ENCODE results near the gene SYNM.

The SYNM gene

GRCh38 chr15:99143655-99144610 is 39.1 kb downstream of the SYNM start:
- DNase-seq = no peak

- no peak for DNase-seq
These were observed 40.1 kb downstream of the SYNM start for GRCh38 chr15:99145005-99145404.

GRCh38 chr15:99145778-99146177 is 40.9 kb downstream of the SYNM start:
- no peak for DNase-seq

- no peak for DNase-seq
These were observed 41.8 kb downstream of the SYNM start for GRCh38 chr15:99146661-99147060.

GRCh38 chr15:99148851-99149276 is 44.0 kb downstream of the SYNM start:
- no peak for DNase-seq

GRCh38 chr15:99149366-99149765 is 44.5 kb downstream of the SYNM start:
- DNase-seq = no peak

GRCh38 chr15:99151156-99151555 is 46.3 kb downstream of the SYNM start:
- no peak for DNase-seq

GRCh38 chr15:99153026-99153535 is 48.2 kb downstream of the SYNM start:
- DNase-seq = no peak

GRCh38 chr15:99154271-99154670 is 49.4 kb downstream of the SYNM start:
- DNase-seq = no peak

- DNase-seq = no peak
These were observed 51.1 kb downstream of the SYNM start for GRCh38 chr15:99155961-99156443.

GRCh38 chr15:99157456-99157855 is 52.6 kb downstream of the SYNM start:
- DNase-seq = no peak

GRCh38 chr15:99158626-99159412 is 53.9 kb downstream of the SYNM start:
- no peak for DNase-seq

GRCh38 chr15:99163271-99164062 is 58.6 kb downstream of the SYNM start:
- peak; percentile 3 for DNase-seq

GRCh38 chr15:99164119-99164518 is 59.2 kb downstream of the SYNM start:
- DNase-seq = no peak

GRCh38 chr15:99165020-99165790 is 60.3 kb downstream of the SYNM start:
- DNase-seq = no peak

GRCh38 chr15:99165956-99166689 is 61.2 kb downstream of the SYNM start:
- DNase-seq = no peak

- DNase-seq = no peak
These were observed 62.3 kb downstream of the SYNM start for GRCh38 chr15:99167201-99167600.

GRCh38 chr15:99167640-99168039 is 62.8 kb downstream of the SYNM start:
- no peak for DNase-seq

GRCh38 chr15:99168601-99169580 is 64.0 kb downstream of the SYNM start:
- DNase-seq = no peak
